H1 (cell line): ENCODE results near the gene KIF11. TPM values are rescaled to one million over a fixed set of nuclear protein-coding genes. Genes with fewer than 3 reads are reported as not detected.

ENCODE experiments used
- ASH2L ChIP-seq: fragments of 200-600, 300-600 bp; sonication (generic); IDR thresholded peaks from one replicate; pipeline ENCODE4 v1.7.1; 2017; ENCODE audit warnings: low read length
- polyA plus RNA-seq, 7 experiments: library from polyadenylated mRNA; depleted of rRNA in 3 of 7; stranded (reverse) in 5 of 7; unstranded in 2 of 7; fragments of >200 nt in 5 of 7; fragments of 200-250 nt in 2 of 7; gene quantifications; 1 replicate in 5 of 7; 2 replicates in 1 of 7; 4 replicates in 1 of 7; pipeline versions ENCODE4 v1.2.1 to v1.2.3, GENCODE V29; 2011 to 2013; ENCODE audit warnings: missing spikeins in 2 of 7, mixed read lengths in 2 of 7
- total RNA-seq: library from RNA; stranded (reverse); fragmentation: NEBNext Ultra II Directional; extraction: Animal tissue kit (Norgen Biotek cat#: 25700); gene quantifications from 2 replicates; pipeline ENCODE4 v1.2.1, GENCODE V29; 2021
- TF ChIP-seq, protein P1 (sequence below), 3 experiments: IDR thresholded peaks; 1 replicate in 2 of 3; 2 replicates in 1 of 3; pipeline versions ENCODE4 v1.5.1 to v1.6.1; 2011; ENCODE audit warnings: low read length in 3 of 3, mild to moderate bottlenecking in 3 of 3, inconsistent platforms in 2 of 3, low read depth in 1 of 3, moderate library complexity in 1 of 3; ENCODE audit not compliant: insufficient read depth in 1 of 3; ENCODE audit errors: control extremely low read depth in 1 of 3

Gene KIF11
- total and polyA plus RNA-seq, 2 of the 8 experiments (the other 6 are each of a cell fraction or from before 2014, with no cell fraction given) = 11.1 to 59.2 TPM

DNA sequence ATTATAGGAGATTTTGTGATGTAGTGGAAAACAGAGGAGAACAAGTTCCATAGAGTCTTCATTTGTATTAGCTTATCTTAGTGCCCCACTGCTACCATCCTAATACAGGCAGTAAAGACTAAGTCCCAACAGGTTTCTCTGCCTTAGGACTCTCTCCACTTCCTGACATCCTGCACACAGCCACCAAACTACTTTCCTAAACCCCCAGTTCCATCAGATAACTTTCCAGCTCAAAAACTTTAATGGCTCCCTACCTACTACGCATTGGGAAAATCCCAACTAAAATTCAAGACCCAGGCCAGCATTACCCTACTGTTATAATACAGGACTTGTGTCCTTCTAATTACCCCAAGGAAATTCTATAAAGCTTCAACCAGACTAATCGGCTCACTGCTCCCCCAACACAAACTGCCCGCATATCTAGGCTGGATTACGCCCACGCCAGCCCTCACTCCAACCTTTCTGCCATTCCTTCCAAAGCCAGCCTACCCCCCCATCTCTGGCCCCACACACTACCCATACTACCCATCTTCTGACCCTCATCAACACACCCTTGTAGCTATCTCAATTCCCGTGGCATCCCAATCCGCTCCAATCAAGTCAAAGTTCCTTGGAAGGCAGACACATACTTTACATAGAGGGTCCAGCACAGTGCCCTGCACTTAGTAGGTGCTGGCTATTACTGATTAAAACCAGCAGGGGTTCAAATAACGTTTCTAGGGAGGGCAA lies 20.4 kb upstream of the KIF11 start (continued):
- TF ChIP-seq, protein P1, sequence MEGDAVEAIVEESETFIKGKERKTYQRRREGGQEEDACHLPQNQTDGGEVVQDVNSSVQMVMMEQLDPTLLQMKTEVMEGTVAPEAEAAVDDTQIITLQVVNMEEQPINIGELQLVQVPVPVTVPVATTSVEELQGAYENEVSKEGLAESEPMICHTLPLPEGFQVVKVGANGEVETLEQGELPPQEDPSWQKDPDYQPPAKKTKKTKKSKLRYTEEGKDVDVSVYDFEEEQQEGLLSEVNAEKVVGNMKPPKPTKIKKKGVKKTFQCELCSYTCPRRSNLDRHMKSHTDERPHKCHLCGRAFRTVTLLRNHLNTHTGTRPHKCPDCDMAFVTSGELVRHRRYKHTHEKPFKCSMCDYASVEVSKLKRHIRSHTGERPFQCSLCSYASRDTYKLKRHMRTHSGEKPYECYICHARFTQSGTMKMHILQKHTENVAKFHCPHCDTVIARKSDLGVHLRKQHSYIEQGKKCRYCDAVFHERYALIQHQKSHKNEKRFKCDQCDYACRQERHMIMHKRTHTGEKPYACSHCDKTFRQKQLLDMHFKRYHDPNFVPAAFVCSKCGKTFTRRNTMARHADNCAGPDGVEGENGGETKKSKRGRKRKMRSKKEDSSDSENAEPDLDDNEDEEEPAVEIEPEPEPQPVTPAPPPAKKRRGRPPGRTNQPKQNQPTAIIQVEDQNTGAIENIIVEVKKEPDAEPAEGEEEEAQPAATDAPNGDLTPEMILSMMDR (IDR thresholded peaks at IDR 0.05; ENCODE audit: control extremely low read depth in 1 of 3, insufficient read depth in 1 of 3, low read depth in 1 of 3, low read length in 3 of 3) = no peak
- no peak for TF ChIP-seq ASH2L
